Nephron (organoid): ENCODE results near the gene COMMD7.

Experiments used
- H3K27ac Mint-ChIP-seq, 3 experiments: 2 replicates each; pipeline ENCODE4 v1.8.0; 2020; ENCODE audit warnings: mixed read lengths in 3 of 3, mild to moderate bottlenecking in 2 of 3, moderate library complexity in 1 of 3
- H3K27me3 Mint-ChIP-seq: 2 replicates; pipeline ENCODE4 v1.8.0; 2021; ENCODE audit warnings: low read depth, mild to moderate bottlenecking, moderate library complexity, mixed read lengths
- H3K36me3 Mint-ChIP-seq: 2 replicates; pipeline ENCODE4 v1.8.0; 2020; ENCODE audit warnings: low read depth, mixed read lengths
- H3K4me1 Mint-ChIP-seq: 2 replicates; pipeline ENCODE4 v1.8.0; 2020; ENCODE audit warnings: mixed read lengths
- H3K4me3 Mint-ChIP-seq, 3 experiments: 2 replicates each; pipeline ENCODE4 v1.8.0; 2020; ENCODE audit warnings: mild to moderate bottlenecking in 3 of 3, mixed read lengths in 3 of 3, moderate library complexity in 2 of 3
- H3K9me3 Mint-ChIP-seq: 2 replicates; pipeline ENCODE4 v1.8.0; 2020; ENCODE audit warnings: mixed read lengths
- TF ChIP-seq, protein P1 (sequence below), 3 experiments: fragments of 200-600 bp; sonication (generic); IDR thresholded peaks; one replicate each; pipeline ENCODE4 v1.5.0; 2021; ENCODE audit warnings: antibody characterized with exemption in 3 of 3; ENCODE audit not compliant: unreplicated experiment in 3 of 3

The COMMD7 gene

GRCh38 chr20:32752458-32753250 lies 9.4 kb upstream of the COMMD7 start:
- H3K27me3 Mint-ChIP-seq: no peaks in the 10 kb centered on the region
- TF ChIP-seq, protein P1, sequence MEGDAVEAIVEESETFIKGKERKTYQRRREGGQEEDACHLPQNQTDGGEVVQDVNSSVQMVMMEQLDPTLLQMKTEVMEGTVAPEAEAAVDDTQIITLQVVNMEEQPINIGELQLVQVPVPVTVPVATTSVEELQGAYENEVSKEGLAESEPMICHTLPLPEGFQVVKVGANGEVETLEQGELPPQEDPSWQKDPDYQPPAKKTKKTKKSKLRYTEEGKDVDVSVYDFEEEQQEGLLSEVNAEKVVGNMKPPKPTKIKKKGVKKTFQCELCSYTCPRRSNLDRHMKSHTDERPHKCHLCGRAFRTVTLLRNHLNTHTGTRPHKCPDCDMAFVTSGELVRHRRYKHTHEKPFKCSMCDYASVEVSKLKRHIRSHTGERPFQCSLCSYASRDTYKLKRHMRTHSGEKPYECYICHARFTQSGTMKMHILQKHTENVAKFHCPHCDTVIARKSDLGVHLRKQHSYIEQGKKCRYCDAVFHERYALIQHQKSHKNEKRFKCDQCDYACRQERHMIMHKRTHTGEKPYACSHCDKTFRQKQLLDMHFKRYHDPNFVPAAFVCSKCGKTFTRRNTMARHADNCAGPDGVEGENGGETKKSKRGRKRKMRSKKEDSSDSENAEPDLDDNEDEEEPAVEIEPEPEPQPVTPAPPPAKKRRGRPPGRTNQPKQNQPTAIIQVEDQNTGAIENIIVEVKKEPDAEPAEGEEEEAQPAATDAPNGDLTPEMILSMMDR (IDR thresholded peaks at IDR 0.05; ENCODE audit: unreplicated experiment in 3 of 3): no peak
- no peak overlapping the region for H3K27ac Mint-ChIP-seq
- H3K4me1 Mint-ChIP-seq: peaks cover 6% of the 10 kb centered on the region
- no peak overlapping the region for H3K4me3 Mint-ChIP-seq
- no peaks in the 10 kb centered on the region for H3K9me3 Mint-ChIP-seq
- H3K36me3 Mint-ChIP-seq: no peaks in the 10 kb centered on the region

DNA sequence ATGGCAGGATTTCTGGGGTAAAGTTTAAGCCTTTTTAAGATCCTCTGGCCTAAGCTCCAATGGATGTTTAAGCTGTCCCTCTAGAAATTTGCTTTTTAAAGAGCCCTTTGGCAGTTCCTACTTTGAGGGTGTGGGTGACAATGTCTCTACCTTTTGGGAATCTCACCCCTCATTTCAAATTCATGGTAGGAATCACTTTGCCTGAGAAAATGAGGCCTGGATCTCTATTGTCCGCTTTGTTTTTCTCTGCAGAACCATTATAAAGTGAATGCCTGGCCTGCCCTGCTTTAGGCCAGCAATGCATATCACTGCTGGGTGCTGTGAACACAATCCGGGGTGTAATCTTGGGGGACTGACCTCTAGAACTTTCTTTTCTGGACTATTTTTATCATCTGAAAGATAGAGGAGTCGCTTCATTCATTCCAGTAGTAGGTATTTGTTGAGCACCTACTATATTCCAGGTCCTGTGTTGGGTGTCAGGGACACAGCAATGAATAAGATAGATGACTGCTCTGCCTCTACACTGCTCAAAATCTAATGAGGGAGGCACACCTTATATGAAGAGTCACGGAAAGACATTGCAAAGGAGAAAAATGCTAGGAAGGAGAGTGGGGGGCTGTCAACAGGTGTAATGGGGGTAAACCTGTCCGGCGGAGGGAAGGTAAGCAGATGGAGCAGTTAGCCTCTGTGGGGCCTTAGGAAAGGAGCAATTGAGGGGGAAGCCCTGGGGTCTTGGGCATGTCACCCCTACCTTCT lies 8.6 kb upstream of the COMMD7 start:
- Mint-ChIP-seq H3K36me3 (no peaks in the 10 kb centered on the region), H3K27me3 (no peaks in the 10 kb centered on the region), H3K4me1 (peaks cover 6% of the 10 kb centered on the region), H3K27ac (no peak overlapping the region), H3K4me3 (no peak overlapping the region), H3K9me3 (no peaks in the 10 kb centered on the region)
- TF ChIP-seq, protein P1 (IDR thresholded peaks at IDR 0.05; ENCODE audit: unreplicated experiment in 3 of 3): no peak

DNA sequence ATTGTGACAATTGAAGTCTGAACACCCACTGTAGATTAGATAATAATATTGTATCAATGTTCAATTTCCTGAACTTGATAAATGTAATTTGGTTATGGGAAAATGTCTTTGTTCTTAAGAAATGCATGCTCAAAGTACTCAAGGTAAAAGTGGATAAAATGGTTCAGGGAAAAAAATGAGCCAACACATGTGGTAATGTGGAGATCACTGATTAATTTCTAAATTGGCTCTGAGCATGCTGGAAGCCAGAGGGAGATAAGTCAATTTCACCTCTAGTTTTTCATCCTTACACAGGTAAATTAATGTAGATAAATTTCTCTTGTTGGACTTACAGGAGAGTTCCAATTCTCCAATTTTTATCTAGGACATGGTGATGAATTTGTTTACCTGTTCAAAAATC lies 8.0 kb upstream of the COMMD7 start:
- peaks cover 6% of the 10 kb centered on the region for H3K4me1 Mint-ChIP-seq
- TF ChIP-seq, protein P1 (IDR thresholded peaks at IDR 0.05; ENCODE audit: unreplicated experiment in 3 of 3): no peak

DNA sequence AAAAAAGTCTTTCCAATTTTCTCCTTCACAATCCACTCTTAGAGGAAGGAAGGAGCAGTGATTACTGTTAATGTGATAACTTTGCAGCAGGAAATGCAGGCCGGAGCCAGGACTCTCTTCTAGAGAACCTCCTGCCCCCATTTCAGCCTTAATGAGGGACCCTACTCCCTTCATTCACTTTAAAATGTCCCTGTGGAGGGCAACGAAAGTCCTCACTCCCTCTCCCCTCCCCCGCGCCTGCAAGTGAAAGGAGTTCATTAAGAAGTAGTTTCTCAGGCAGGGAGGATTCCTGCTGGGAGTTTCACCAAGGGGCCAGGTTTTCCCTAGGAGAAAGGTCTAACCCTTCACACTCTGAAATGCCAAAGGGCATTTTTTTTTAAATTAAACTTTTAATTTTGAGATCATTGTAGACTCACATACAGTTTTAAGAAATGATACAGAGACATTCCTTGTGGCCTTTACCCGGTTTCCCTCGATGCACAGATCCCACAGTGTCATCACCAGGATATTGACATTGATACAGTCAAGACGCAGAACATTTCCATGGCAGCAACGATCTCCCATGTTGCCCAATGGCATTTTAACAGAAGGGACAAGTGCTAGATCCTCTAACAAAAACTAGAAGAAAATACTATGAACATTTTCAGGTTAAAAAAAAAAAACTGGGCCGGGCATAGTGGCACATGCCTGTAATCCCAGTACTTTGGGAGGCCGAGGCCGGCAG lies 6.8 kb upstream of the COMMD7 start:
- Mint-ChIP-seq H3K9me3 (no peaks in the 10 kb centered on the region), H3K4me3 (no peak overlapping the region), H3K27me3 (no peaks in the 10 kb centered on the region), H3K27ac (peak overlapping the region; percentile 56 to 93 (median 83)), H3K4me1 (peaks cover 6% of the 10 kb centered on the region), H3K36me3 (no peaks in the 10 kb centered on the region)
- TF ChIP-seq, protein P1 (IDR thresholded peaks at IDR 0.05; ENCODE audit: unreplicated experiment in 3 of 3): no peak

More for the DNA sequence above, 8.0 kb upstream of the COMMD7 start:
- Mint-ChIP-seq H3K9me3 (no peaks in the 10 kb centered on the region), H3K27me3 (no peaks in the 10 kb centered on the region), H3K36me3 (no peaks in the 10 kb centered on the region), H3K27ac (peak overlapping the region in 1 of 3 experiments; percentile 93), H3K4me3 (no peak overlapping the region)

DNA sequence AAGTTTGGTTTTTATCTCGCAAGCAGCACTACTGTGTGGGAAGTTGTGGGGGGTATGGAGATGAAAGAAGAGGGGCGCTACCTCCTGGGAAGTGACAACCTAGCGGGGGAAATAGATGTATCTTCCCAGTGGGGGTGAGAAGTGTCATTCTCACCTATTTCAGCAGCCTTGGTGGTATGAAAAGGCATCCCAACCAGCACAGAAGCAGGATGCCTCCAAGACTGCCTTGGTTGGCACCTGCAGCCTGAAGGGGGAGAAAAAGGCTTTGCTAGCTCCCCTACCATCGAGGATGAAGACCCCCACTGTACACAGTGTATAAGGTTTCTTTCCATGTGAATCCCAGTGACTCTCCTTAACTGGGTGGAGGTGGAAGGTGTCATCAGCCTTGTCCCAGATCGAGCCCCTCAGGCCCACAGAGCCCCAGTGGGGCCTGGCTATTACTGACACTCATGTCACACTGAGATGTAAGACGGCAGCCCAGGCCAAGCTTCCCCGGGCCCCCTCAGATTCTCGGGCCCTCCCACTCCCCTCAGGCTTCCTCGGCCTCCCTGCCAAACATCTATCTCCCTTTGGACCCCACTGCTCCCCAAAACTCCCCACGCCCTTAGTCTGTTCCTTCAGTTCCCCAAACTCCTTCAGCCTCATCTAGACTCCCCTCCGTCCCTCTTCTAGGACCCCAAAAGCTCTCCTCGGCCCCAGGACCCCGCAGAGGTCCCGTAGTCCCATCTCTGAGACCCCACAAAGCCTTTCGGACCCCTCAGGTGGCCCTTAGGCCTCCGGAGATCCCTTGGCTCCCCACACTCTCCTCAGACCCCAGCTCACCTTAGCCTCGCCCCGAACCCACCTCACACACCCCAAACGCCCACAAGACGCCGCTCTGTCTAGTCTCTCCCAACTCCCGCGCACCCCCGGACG lies 688 bp downstream of the COMMD7 start:
- H3K27me3 Mint-ChIP-seq: no peaks in the 10 kb centered on the region
- peak overlapping the region; percentile 88 to 94 (median 90) for H3K27ac Mint-ChIP-seq
- peak overlapping the region; percentile 97 to 99 (median 99) for H3K4me3 Mint-ChIP-seq
- H3K4me1 Mint-ChIP-seq: peaks cover 15% of the 10 kb centered on the region
- TF ChIP-seq, protein P1 (IDR thresholded peaks at IDR 0.05; ENCODE audit: unreplicated experiment in 3 of 3): no peak
- no peaks in the 10 kb centered on the region for H3K36me3 Mint-ChIP-seq
- H3K9me3 Mint-ChIP-seq: no peaks in the 10 kb centered on the region
